ENCODE results near the gene OSBPL7. TPM values are rescaled to one million over a fixed set of nuclear protein-coding genes. Genes with fewer than 3 reads are reported as not detected.
A peak's percentile ranks its signal among the peaks of the same experiment; 100 is the strongest.

Gene OSBPL7
- total RNA-seq, 2 donors from 2014 or later, result 18.2 to 42.2 TPM

- DNase-seq (no peak), ATAC-seq (no peak)
- Histone ChIP-seq H3K4me1 (peaks cover 28% of the 10 kb centered on the region), H3K27ac (no peak overlapping the region), H3K36me3 (replicated peaks in 1 of 2; ENCODE audit: insufficient read depth in 1 of 2, low read depth in 2 of 2) (no peaks in the 10 kb centered on the region), H3K4me3 (no peak overlapping the region), H3K27me3 (peaks cover 0 to 22% of the 10 kb centered on the region in 2 donors), H3K9me3 (no peaks in the 10 kb centered on the region)
- WGBS, 2 donors, result 23% methylated on average over 32 of the region's 32 CpGs
- no peak for TF ChIP-seq CTCF (IDR thresholded peaks at IDR 0.05)
- TF ChIP-seq POLR2A (IDR thresholded peaks at IDR 0.05), result no peak
- intact Hi-C loops (cut with DNase I), result no loop called here
Measured at GRCh38 chr17:47852113-47852949, 30.7 kb upstream of the OSBPL7 start.

DNA sequence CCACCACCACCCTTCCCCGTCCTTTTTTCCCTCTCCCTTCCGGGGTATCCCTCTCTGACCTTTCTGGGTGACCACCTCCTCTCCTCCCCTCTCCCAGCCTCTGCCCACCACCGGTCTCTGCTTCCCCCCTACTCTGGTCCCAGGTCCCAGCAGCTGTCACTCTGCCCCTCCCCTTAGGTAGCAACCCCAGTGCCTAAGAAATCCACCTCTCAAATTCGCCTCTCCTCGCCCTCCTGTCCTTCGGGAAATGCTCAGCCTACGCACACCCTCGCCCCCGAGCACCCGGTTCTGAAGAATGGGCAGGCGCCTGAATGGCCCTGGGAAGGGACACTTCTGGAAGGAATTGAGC lies 30.1 kb upstream of the OSBPL7 start:
- no peak overlapping the region for H3K4me3 ChIP-seq

GRCh38 chr17:47850692-47851573 lies 29.3 kb upstream of the OSBPL7 start, which contains the start of gene SP6:
TSS of gene SP6 (minus strand) at chr17:47851163. CDS start at chr17:47848429, 2,734 bp downstream.
- Histone ChIP-seq H3K36me3 (replicated peaks in 1 of 2; ENCODE audit: insufficient read depth in 1 of 2, low read depth in 2 of 2) (no peaks in the 10 kb centered on the region), H3K4me1 (peaks cover 35% of the 10 kb centered on the region), H3K27me3 (peaks cover 0 to 31% of the 10 kb centered on the region in 2 donors), H3K9me3 (no peaks in the 10 kb centered on the region), H3K27ac (peak within 1 kb of the TSS in 2 of 4 donors; percentile 28 to 47), H3K4me3 (no peak within 1 kb of the TSS)
- 5% methylated on average over 48 to 54 of the region's 71 CpGs for WGBS, 2 donors
- intact Hi-C loops (cut with DNase I), result no loop called here
- ATAC-seq (peak; percentile 98), DNase-seq (peak; percentile 87 to 92 (median 92))
- TF ChIP-seq POLR2A (IDR thresholded peaks at IDR 0.05), result peak; percentile 50 to 63 (median 54)
- peak; percentile 9 to 60 (median 37) for TF ChIP-seq CTCF (IDR thresholded peaks at IDR 0.05)

More for the DNA sequence above, 30.1 kb upstream of the OSBPL7 start:
- Histone ChIP-seq H3K27me3 (peaks cover 0 to 28% of the 10 kb centered on the region in 2 donors), H3K4me1 (peaks cover 34% of the 10 kb centered on the region), H3K36me3 (replicated peaks in 1 of 2; ENCODE audit: insufficient read depth in 1 of 2, low read depth in 2 of 2) (no peaks in the 10 kb centered on the region), H3K27ac (no peak overlapping the region), H3K9me3 (no peaks in the 10 kb centered on the region)
- DNase-seq, result no peak
- ATAC-seq, result no peak
- intact Hi-C loops (cut with DNase I), result no loop called here
- 30 to 36% methylated on average over 10 to 11 of the region's 11 CpGs for WGBS, 2 donors
- TF ChIP-seq CTCF (IDR thresholded peaks at IDR 0.05) (no peak), POLR2A (IDR thresholded peaks at IDR 0.05) (no peak)

DNA sequence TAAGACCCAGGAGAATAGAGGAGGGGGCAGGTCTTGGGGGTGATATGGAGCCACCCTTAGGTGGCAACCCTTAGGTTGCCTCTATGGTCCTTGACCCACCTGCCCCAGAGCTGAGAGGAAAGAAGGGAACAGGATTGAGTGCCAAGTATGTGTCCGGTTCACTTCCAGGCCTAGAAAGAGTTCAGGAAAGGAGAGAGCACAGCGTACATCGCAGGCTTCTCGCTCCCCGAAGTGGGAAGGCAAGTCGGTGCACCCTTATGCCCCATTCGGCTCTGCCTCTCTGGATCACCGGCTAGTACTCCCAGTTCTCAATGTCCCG lies 28.7 kb upstream of the OSBPL7 start:
- intact Hi-C loops (cut with DNase I), result no loop called here
- H3K4me3 ChIP-seq, result no peak overlapping the region
- no peaks in the 10 kb centered on the region for H3K9me3 ChIP-seq
- H3K4me1 ChIP-seq, result peaks cover 35% of the 10 kb centered on the region
- DNase-seq, result no peak
- peaks cover 0 to 31% of the 10 kb centered on the region in 2 donors for H3K27me3 ChIP-seq
- 36 to 38% methylated on average over 9 of the region's 9 CpGs for WGBS, 2 donors
- no peaks in the 10 kb centered on the region for H3K36me3 ChIP-seq (replicated peaks in 1 of 2; ENCODE audit: insufficient read depth in 1 of 2, low read depth in 2 of 2)
- TF ChIP-seq CTCF (IDR thresholded peaks at IDR 0.05) (no peak), POLR2A (IDR thresholded peaks at IDR 0.05) (no peak)
- H3K27ac ChIP-seq, result peak overlapping the region in 2 of 4 donors; percentile 28 to 47
- peak; percentile 13 for ATAC-seq

Measured in body of pancreas (tissue), 4 donors.